Neuronal stem cell (in vitro differentiated cells): ENCODE measurements around the gene CSH1.
"Not testable (repeated sequence)": the region's sequence is repeated elsewhere in the genome, so short reads cannot be mapped to it uniquely, and the experiment has no call there.

ENCODE experiments used
- DNase-seq: peaks from one replicate; pipeline ENCODE4 v3.0.0-alpha.2; 2013; ENCODE audit warnings: low spot score
- H2AFZ ChIP-seq: one replicate; pipeline ENCODE4 v1.6.1; 2013; ENCODE audit warnings: mild to moderate bottlenecking, low read length, inconsistent platforms
- H2AK5ac ChIP-seq: 2 replicates; pipeline ENCODE4 v1.6.1; 2013; ENCODE audit warnings: low read depth, mild to moderate bottlenecking, inconsistent platforms, low read length, moderate library complexity, mixed read lengths
- H2BK120ac ChIP-seq: 2 replicates; pipeline ENCODE4 v1.6.1; 2013; ENCODE audit warnings: low read depth, mild to moderate bottlenecking, inconsistent platforms, low read length, moderate library complexity, mixed read lengths
- H2BK12ac ChIP-seq: one replicate; pipeline ENCODE4 v1.6.1; 2013; ENCODE audit warnings: low read length, inconsistent platforms
- H2BK15ac ChIP-seq: 2 replicates; pipeline ENCODE4 v1.6.1; 2013; ENCODE audit warnings: mild to moderate bottlenecking, low read length, inconsistent platforms, mixed read lengths
- H2BK5ac ChIP-seq: one replicate; pipeline ENCODE4 v1.6.1; 2013; ENCODE audit warnings: inconsistent platforms, mild to moderate bottlenecking, low read length, moderate library complexity
- H3K14ac ChIP-seq: one replicate; pipeline ENCODE4 v1.6.1; 2013; ENCODE audit warnings: low read length, inconsistent platforms
- H3K18ac ChIP-seq: 2 replicates; pipeline ENCODE4 v1.6.1; 2013; ENCODE audit warnings: low read length, inconsistent platforms
- H3K23ac ChIP-seq: 2 replicates; pipeline ENCODE4 v1.6.1; 2013; ENCODE audit warnings: low read depth, mild to moderate bottlenecking, mixed read lengths, low read length, inconsistent platforms; ENCODE audit not compliant: poor library complexity
- H3K27ac ChIP-seq: replicated peaks from 3 replicates; pipeline ENCODE4 v1.5.1; 2013; ENCODE audit warnings: low read length, inconsistent platforms
- H3K27me3 ChIP-seq, 3 experiments: 2 replicates each; pipeline ENCODE4 v1.6.1; 2013; ENCODE audit warnings: low read length in 3 of 3, mild to moderate bottlenecking in 2 of 3, inconsistent platforms in 1 of 3, low read depth in 1 of 3, mixed read lengths in 1 of 3, moderate library complexity in 1 of 3; ENCODE audit not compliant: control insufficient read depth in 3 of 3, insufficient read depth in 3 of 3
- H3K36me3 ChIP-seq, 2 donors: replicated peaks in 1 of 2; 2 replicates each; pipeline ENCODE4 v1.6.1; 2013; ENCODE audit warnings: low read length in 2 of 2; ENCODE audit not compliant: control insufficient read depth in 2 of 2, insufficient read depth in 2 of 2
- H3K4ac ChIP-seq: 2 replicates; pipeline ENCODE4 v1.6.1; 2013; ENCODE audit warnings: inconsistent platforms, mild to moderate bottlenecking, low read length, moderate library complexity
- H3K4me1 ChIP-seq, 2 donors: 1 replicate in 1 of 2; 2 replicates in 1 of 2; pipeline ENCODE4 v1.6.1; 2013; ENCODE audit warnings: low read length in 2 of 2, low read depth in 1 of 2; ENCODE audit not compliant: control insufficient read depth in 2 of 2, insufficient read depth in 1 of 2
- H3K4me2 ChIP-seq: one replicate; pipeline ENCODE4 v1.6.1; 2013; ENCODE audit warnings: mild to moderate bottlenecking, low read length, inconsistent platforms; ENCODE audit not compliant: insufficient read depth, poor library complexity, severe bottlenecking
- H3K4me3 ChIP-seq, 2 donors: 2 replicates each; pipeline ENCODE4 v1.5.1; 2013; ENCODE audit warnings: low read length in 2 of 2, mild to moderate bottlenecking in 2 of 2, inconsistent platforms in 1 of 2, moderate library complexity in 1 of 2
- H3K79me1 ChIP-seq: one replicate; pipeline ENCODE4 v1.6.1; 2013; ENCODE audit warnings: low read depth, mild to moderate bottlenecking, inconsistent platforms, low read length, moderate library complexity
- H3K9ac ChIP-seq: one replicate; pipeline ENCODE4 v1.6.1; 2013; ENCODE audit warnings: mild to moderate bottlenecking, low read depth, low read length, inconsistent platforms; ENCODE audit not compliant: poor library complexity
- H3K9me3 ChIP-seq, 2 donors: replicated peaks in 1 of 2; 2 replicates each; pipeline versions ENCODE3 to v1.6.1; 2013; ENCODE audit warnings: low read length in 2 of 2, mild to moderate bottlenecking in 2 of 2, inconsistent platforms in 1 of 2, low read depth in 1 of 2, mixed read lengths in 1 of 2, moderate library complexity in 1 of 2; ENCODE audit not compliant: control insufficient read depth in 2 of 2, insufficient read depth in 1 of 2
- H4K8ac ChIP-seq: one replicate; pipeline ENCODE4 v1.6.1; 2013; ENCODE audit warnings: low read depth, mild to moderate bottlenecking, inconsistent platforms, low read length, moderate library complexity
- H4K91ac ChIP-seq: one replicate; pipeline ENCODE4 v1.6.1; 2013; ENCODE audit warnings: low read length, low read depth, mild to moderate bottlenecking, inconsistent platforms; ENCODE audit not compliant: poor library complexity
- WGBS, 2 donors: extraction: QIAGEN DNeasy Blood & Tissue Kit; methylation state at CpG; one replicate each; pipeline ENCODE4 v1.1.7; 2013; ENCODE audit warnings: missing lambda C conversion rate in 2 of 2, mixed read lengths in 1 of 2; ENCODE audit not compliant: insufficient read length in 2 of 2, insufficient replicate concordance in 1 of 2; ENCODE audit errors: extremely low coverage in 2 of 2; 5-methylcytosine and 5-hydroxymethylcytosine counted together

CSH1 gene

GRCh38 chr17:63874061-63874626 lies 22.2 kb downstream of the CSH1 start:
- H3K27me3 ChIP-seq, H2AK5ac ChIP-seq, H4K91ac ChIP-seq, H3K4ac ChIP-seq, H3K4me3 ChIP-seq, H3K18ac ChIP-seq, H3K79me1 ChIP-seq, H3K4me1 ChIP-seq, H4K8ac ChIP-seq, H2AFZ ChIP-seq, H3K27ac ChIP-seq, H3K36me3 ChIP-seq, H2BK12ac ChIP-seq, H3K4me2 ChIP-seq, H3K9me3 ChIP-seq, H2BK5ac ChIP-seq, H2BK120ac ChIP-seq, H3K23ac ChIP-seq, H3K9ac ChIP-seq, DNase-seq, H2BK15ac ChIP-seq, H3K14ac ChIP-seq: not testable (repeated sequence)
- no CpG with 5 or more reads among the region's 8 CpGs for WGBS, 2 donors

DNA sequence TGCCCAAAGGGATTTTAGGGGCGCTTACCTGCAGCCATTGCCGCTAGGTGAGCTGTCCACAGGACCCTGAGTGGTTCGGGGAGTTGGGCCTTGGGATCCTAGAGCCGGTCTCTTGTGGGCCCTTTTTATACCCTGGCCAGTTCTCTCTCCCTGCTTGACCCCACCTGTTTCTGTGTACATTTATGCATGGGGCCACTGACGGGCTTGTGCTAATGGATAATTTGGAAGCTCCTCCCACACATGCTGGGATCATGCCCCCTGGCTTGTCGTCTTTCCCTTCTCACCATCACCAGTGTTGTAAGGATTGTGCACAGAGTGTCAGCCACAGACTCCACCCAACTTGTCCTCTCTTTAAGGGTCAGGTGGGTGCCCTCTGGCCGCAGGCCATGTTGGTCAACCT lies 22.8 kb downstream of the CSH1 start, which contains the start of gene CSH2:
CSH2 (minus strand) TSS at position 101 of the 400 bp plus-strand sequence; CDS start at position 38, 63 bp downstream.
- H2BK15ac ChIP-seq, H2AFZ ChIP-seq, H3K18ac ChIP-seq, H2BK5ac ChIP-seq, H2AK5ac ChIP-seq, H3K4me2 ChIP-seq, H2BK12ac ChIP-seq, H3K79me1 ChIP-seq, H3K9me3 ChIP-seq, H3K27me3 ChIP-seq, H3K23ac ChIP-seq, H3K4ac ChIP-seq, H2BK120ac ChIP-seq, H3K36me3 ChIP-seq, H4K91ac ChIP-seq, H3K14ac ChIP-seq, H4K8ac ChIP-seq, H3K4me3 ChIP-seq, DNase-seq, H3K9ac ChIP-seq, H3K4me1 ChIP-seq, H3K27ac ChIP-seq: not testable (repeated sequence)
- WGBS, 2 donors, result no CpG with 5 or more reads among the region's 7 CpGs

DNA sequence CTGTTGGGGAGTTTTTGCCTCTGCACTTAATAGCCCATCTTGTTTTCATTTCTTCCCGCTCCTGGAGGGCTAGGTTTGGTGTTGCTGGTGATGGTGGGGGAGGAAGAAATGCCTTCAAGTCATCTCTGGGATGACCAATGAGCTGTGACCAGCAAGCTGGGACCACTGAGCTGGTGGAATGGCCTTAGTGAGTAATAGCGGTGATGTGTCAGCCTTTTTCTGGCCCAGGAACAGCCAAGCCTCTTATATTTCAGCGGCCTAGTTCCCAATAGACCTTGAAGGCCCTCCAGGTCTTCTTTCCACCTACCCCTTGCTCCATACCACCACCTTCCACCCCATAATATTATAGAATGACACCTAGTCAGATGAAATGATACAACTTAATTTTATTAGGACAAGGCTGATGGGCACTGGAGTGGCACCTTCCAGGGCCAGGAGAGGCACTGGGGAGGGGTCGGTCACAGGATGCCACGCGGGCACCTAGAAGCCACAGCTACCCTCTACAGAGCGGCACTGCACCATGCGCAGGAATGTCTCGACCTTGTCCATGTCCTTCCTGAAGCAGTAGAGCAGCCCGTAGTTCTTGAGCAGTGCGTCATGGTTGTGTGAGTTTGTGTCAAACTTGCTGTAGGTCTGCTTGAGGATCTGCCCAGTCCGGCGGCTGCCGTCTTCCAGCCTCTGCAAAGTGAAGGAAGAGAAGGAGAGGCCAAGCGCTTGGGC lies 24.6 kb downstream of the CSH1 start:
- H3K9me3 ChIP-seq, H3K27me3 ChIP-seq, H3K4me3 ChIP-seq, H2BK12ac ChIP-seq, H3K4me1 ChIP-seq, H2BK15ac ChIP-seq, H3K36me3 ChIP-seq, H4K8ac ChIP-seq, H3K18ac ChIP-seq, H2AK5ac ChIP-seq, H3K14ac ChIP-seq, H3K27ac ChIP-seq, DNase-seq, H3K79me1 ChIP-seq, H2AFZ ChIP-seq, H2BK5ac ChIP-seq, H2BK120ac ChIP-seq, H3K23ac ChIP-seq, H4K91ac ChIP-seq, H3K4ac ChIP-seq, H3K9ac ChIP-seq, H3K4me2 ChIP-seq: not testable (repeated sequence)
- WGBS, 2 donors, result no CpG with 5 or more reads among the region's 15 CpGs

DNA sequence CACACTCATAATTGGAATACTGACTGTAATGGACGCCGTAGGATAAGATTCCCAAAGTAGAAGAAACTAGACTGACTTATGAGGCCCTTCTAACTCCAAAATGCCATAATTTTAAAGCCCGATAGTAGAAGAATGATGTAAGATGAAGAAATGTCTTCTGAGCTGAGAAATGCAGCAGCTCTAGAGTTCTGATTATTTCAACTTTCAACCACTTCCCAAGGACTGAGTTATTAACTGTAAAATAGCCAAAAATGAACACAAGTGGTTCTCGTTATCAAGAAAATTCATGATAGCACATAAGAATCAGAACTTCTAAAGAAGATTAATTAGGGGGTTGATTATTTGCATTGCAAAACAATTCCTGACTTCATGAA lies 26.1 kb downstream of the CSH1 start:
- not testable (repeated sequence) for H2BK15ac ChIP-seq, H3K9me3 ChIP-seq, H3K27me3 ChIP-seq, H3K23ac ChIP-seq, H3K36me3 ChIP-seq, H2BK5ac ChIP-seq, H3K9ac ChIP-seq, H3K27ac ChIP-seq, H3K4ac ChIP-seq, H3K14ac ChIP-seq, H2AFZ ChIP-seq, H2BK120ac ChIP-seq, H4K8ac ChIP-seq, H3K4me2 ChIP-seq, H3K4me3 ChIP-seq, H4K91ac ChIP-seq, H3K79me1 ChIP-seq, H3K18ac ChIP-seq, H2BK12ac ChIP-seq, H2AK5ac ChIP-seq, H3K4me1 ChIP-seq, DNase-seq
- WGBS, 2 donors, result no CpG with 5 or more reads among the region's 4 CpGs
